Neural progenitor cell (in vitro differentiated cells): Measurements from ENCODE around the gene MAGI2.

Experiments
- CTCF ChIP-seq: fragments of 200-600 bp; sonication (generic); IDR thresholded peaks from 2 replicates; pipeline ENCODE4 v1.5.1; 2017; ENCODE audit warnings: antibody characterized with exemption, mild to moderate bottlenecking
- EZH2 ChIP-seq: fragments of 200-600 bp; sonication (generic); IDR thresholded peaks from 2 replicates; pipeline ENCODE4 v1.6.1; 2017; ENCODE audit warnings: antibody characterized with exemption, mild to moderate bottlenecking, moderate library complexity

DNA sequence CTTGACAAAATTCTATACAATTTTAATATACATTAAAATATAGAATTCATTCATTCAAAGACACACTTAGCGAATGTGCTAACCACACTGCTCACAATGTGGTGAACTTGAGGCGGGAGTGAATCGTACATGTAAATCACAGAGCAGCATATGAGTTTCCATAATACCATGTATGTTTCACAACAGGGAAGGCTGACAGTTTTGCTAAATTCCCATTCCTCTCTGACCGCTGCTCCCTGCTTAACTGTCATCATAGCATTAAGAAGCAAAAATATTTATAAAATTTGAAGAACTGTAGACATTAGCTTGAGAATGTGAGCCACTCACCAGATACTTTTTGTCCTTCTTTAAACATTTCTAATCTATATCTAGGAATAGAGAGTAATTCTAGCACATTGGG, 763.3 kb downstream of the MAGI2 start:
- TF ChIP-seq CTCF (no peak), EZH2 (no peak)
